ENCODE results near the gene NSD2.

The NSD2 gene

DNA sequence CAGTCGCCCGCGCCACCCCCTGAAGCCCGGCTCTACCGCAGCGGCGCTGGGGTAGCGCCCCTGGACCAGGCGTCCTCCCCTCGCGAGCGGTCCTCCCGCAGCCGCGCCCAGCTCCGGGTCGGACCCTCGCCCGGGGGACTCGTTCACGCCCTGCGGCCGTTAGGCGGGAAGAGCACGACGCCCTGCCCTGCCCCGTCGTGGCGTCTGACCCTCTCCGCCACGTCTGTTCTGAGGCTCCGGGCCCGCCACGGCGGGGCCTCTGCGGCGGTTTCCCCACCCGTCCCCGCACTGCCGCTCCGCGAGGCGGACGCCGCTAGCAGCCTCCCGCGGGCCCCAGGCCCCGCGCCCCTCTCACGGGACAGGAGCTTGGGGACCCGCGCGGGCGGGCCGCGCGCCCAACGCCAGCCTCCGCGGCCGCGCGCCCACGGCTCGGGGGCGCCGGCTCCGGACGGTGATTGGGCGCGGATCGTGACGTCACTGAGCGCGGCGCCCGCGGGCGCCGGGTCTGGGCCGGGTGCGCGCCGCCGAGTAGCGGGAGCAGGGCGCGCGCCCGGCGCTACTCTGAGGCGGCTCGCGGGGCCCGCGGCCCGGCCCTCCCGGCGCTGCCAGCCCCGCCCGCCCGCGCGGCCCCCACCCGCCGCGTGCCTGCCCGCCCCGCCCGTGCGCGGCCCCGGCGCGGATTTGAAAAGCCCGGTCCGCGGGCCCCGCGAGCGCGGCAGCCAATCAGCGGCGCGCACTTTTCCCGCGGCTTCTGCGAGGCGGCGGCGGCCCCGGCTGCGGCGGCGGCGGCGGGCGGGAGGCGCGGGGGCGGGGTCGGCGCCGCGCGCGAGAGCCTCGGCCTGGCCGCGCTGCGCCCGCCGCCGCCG lies at the start of gene NSD2 (continued):
- TF ChIP-seq, protein P1, sequence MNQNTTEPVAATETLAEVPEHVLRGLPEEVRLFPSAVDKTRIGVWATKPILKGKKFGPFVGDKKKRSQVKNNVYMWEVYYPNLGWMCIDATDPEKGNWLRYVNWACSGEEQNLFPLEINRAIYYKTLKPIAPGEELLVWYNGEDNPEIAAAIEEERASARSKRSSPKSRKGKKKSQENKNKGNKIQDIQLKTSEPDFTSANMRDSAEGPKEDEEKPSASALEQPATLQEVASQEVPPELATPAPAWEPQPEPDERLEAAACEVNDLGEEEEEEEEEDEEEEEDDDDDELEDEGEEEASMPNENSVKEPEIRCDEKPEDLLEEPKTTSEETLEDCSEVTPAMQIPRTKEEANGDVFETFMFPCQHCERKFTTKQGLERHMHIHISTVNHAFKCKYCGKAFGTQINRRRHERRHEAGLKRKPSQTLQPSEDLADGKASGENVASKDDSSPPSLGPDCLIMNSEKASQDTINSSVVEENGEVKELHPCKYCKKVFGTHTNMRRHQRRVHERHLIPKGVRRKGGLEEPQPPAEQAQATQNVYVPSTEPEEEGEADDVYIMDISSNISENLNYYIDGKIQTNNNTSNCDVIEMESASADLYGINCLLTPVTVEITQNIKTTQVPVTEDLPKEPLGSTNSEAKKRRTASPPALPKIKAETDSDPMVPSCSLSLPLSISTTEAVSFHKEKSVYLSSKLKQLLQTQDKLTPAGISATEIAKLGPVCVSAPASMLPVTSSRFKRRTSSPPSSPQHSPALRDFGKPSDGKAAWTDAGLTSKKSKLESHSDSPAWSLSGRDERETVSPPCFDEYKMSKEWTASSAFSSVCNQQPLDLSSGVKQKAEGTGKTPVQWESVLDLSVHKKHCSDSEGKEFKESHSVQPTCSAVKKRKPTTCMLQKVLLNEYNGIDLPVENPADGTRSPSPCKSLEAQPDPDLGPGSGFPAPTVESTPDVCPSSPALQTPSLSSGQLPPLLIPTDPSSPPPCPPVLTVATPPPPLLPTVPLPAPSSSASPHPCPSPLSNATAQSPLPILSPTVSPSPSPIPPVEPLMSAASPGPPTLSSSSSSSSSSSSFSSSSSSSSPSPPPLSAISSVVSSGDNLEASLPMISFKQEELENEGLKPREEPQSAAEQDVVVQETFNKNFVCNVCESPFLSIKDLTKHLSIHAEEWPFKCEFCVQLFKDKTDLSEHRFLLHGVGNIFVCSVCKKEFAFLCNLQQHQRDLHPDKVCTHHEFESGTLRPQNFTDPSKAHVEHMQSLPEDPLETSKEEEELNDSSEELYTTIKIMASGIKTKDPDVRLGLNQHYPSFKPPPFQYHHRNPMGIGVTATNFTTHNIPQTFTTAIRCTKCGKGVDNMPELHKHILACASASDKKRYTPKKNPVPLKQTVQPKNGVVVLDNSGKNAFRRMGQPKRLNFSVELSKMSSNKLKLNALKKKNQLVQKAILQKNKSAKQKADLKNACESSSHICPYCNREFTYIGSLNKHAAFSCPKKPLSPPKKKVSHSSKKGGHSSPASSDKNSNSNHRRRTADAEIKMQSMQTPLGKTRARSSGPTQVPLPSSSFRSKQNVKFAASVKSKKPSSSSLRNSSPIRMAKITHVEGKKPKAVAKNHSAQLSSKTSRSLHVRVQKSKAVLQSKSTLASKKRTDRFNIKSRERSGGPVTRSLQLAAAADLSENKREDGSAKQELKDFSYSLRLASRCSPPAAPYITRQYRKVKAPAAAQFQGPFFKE (tag by site-specific recombination; IDR thresholded peaks at IDR 0.05; ENCODE audit: borderline replicate concordance): no peak
- TF ChIP-seq ZNF473 (tag by site-specific recombination; IDR thresholded peaks at IDR 0.05) (no peak), ZNF274 (IDR thresholded peaks at IDR 0.05; ENCODE audit: low read length) (no peak), ZNF274 (tag by site-specific recombination; IDR thresholded peaks at IDR 0.05; ENCODE audit: borderline replicate concordance) (no peak), RBAK (tag by site-specific recombination; IDR thresholded peaks at IDR 0.05) (no peak), ZNF24 (tag by site-specific recombination; IDR thresholded peaks at IDR 0.05) (no peak), GLI4 (tag by site-specific recombination; IDR thresholded peaks at IDR 0.05) (0 out of 2 replicates have a peak, but pooled peaks have one; percentile 74), ZNF404 (tag by site-specific recombination; IDR thresholded peaks at IDR 0.05) (no peak), ZNF629 (tag by site-specific recombination; IDR thresholded peaks at IDR 0.05) (peak; percentile 41; the same call in 1 of the 2 replicates), ZNF132 (tag by site-specific recombination; IDR thresholded peaks at IDR 0.05; ENCODE audit: borderline replicate concordance) (no peak), ZNF266 (tag by site-specific recombination; IDR thresholded peaks at IDR 0.05; ENCODE audit: low read depth) (no peak), OVOL3 (tag by site-specific recombination; IDR thresholded peaks at IDR 0.05) (no peak), ZNF146 (tag by site-specific recombination; IDR thresholded peaks at IDR 0.05) (no peak), ZNF530 (tag by site-specific recombination; IDR thresholded peaks at IDR 0.05; ENCODE audit: low read depth) (no peak), ZNF202 (tag by site-specific recombination; IDR thresholded peaks at IDR 0.05; ENCODE audit: borderline replicate concordance) (no peak), ZNF37A (tag by site-specific recombination; IDR thresholded peaks at IDR 0.05) (no peak), ZBTB8A (tag by site-specific recombination; IDR thresholded peaks at IDR 0.05) (peak; percentile 98), KLF9 (tag by site-specific recombination; IDR thresholded peaks at IDR 0.05; ENCODE audit: low read depth) (0 out of 2 replicates have a peak, but pooled peaks have one; percentile 52), IKZF3 (tag by site-specific recombination; IDR thresholded peaks at IDR 0.05) (no peak), ZNF501 (tag by site-specific recombination; IDR thresholded peaks at IDR 0.05) (no peak; the same call in 1 of the 2 replicates)
- TF ChIP-seq, protein P2, sequence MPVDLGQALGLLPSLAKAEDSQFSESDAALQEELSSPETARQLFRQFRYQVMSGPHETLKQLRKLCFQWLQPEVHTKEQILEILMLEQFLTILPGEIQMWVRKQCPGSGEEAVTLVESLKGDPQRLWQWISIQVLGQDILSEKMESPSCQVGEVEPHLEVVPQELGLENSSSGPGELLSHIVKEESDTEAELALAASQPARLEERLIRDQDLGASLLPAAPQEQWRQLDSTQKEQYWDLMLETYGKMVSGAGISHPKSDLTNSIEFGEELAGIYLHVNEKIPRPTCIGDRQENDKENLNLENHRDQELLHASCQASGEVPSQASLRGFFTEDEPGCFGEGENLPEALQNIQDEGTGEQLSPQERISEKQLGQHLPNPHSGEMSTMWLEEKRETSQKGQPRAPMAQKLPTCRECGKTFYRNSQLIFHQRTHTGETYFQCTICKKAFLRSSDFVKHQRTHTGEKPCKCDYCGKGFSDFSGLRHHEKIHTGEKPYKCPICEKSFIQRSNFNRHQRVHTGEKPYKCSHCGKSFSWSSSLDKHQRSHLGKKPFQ (tag by site-specific recombination; IDR thresholded peaks at IDR 0.05): no peak; the same call in 1 of the 2 replicates
- TF ChIP-seq, protein P3, sequence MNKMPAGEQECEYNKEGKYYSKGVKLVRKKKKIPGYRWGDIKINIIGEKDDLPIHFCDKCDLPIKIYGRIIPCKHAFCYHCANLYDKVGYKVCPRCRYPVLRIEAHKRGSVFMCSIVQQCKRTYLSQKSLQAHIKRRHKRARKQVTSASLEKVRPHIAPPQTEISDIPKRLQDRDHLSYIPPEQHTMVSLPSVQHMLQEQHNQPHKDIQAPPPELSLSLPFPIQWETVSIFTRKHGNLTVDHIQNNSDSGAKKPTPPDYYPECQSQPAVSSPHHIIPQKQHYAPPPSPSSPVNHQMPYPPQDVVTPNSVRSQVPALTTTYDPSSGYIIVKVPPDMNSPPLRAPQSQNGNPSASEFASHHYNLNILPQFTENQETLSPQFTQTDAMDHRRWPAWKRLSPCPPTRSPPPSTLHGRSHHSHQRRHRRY (tag by site-specific recombination; IDR thresholded peaks at IDR 0.05): no peak
- TF ChIP-seq, protein P4, sequence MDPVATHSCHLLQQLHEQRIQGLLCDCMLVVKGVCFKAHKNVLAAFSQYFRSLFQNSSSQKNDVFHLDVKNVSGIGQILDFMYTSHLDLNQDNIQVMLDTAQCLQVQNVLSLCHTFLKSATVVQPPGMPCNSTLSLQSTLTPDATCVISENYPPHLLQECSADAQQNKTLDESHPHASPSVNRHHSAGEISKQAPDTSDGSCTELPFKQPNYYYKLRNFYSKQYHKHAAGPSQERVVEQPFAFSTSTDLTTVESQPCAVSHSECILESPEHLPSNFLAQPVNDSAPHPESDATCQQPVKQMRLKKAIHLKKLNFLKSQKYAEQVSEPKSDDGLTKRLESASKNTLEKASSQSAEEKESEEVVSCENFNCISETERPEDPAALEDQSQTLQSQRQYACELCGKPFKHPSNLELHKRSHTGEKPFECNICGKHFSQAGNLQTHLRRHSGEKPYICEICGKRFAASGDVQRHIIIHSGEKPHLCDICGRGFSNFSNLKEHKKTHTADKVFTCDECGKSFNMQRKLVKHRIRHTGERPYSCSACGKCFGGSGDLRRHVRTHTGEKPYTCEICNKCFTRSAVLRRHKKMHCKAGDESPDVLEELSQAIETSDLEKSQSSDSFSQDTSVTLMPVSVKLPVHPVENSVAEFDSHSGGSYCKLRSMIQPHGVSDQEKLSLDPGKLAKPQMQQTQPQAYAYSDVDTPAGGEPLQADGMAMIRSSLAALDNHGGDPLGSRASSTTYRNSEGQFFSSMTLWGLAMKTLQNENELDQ (tag by site-specific recombination; IDR thresholded peaks at IDR 0.05; ENCODE audit: low read depth): no peak
- TF ChIP-seq, protein P5, sequence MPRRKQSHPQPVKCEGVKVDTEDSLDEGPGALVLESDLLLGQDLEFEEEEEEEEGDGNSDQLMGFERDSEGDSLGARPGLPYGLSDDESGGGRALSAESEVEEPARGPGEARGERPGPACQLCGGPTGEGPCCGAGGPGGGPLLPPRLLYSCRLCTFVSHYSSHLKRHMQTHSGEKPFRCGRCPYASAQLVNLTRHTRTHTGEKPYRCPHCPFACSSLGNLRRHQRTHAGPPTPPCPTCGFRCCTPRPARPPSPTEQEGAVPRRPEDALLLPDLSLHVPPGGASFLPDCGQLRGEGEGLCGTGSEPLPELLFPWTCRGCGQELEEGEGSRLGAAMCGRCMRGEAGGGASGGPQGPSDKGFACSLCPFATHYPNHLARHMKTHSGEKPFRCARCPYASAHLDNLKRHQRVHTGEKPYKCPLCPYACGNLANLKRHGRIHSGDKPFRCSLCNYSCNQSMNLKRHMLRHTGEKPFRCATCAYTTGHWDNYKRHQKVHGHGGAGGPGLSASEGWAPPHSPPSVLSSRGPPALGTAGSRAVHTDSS (tag by site-specific recombination; IDR thresholded peaks at IDR 0.05): no peak
- TF ChIP-seq, protein P6, sequence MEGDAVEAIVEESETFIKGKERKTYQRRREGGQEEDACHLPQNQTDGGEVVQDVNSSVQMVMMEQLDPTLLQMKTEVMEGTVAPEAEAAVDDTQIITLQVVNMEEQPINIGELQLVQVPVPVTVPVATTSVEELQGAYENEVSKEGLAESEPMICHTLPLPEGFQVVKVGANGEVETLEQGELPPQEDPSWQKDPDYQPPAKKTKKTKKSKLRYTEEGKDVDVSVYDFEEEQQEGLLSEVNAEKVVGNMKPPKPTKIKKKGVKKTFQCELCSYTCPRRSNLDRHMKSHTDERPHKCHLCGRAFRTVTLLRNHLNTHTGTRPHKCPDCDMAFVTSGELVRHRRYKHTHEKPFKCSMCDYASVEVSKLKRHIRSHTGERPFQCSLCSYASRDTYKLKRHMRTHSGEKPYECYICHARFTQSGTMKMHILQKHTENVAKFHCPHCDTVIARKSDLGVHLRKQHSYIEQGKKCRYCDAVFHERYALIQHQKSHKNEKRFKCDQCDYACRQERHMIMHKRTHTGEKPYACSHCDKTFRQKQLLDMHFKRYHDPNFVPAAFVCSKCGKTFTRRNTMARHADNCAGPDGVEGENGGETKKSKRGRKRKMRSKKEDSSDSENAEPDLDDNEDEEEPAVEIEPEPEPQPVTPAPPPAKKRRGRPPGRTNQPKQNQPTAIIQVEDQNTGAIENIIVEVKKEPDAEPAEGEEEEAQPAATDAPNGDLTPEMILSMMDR (tag by site-specific recombination; IDR thresholded peaks at IDR 0.05): 0 out of 2 replicates have a peak, but pooled peaks have one; percentile 44
